Vagina (tissue), 2 donors: ENCODE data around the gene PTPRD. TPM values are rescaled to one million over a fixed set of nuclear protein-coding genes. Genes with fewer than 3 reads are reported as not detected.

ENCODE experiments used
- DNase-seq, 2 donors: peaks; one replicate each; pipeline ENCODE4 v3.0.0-alpha.2; 2017; ENCODE audit errors: extremely low spot score in 2 of 2
- H3K27ac ChIP-seq: fragments of 200-600 bp; sonication (generic); one replicate; pipeline ENCODE4 v1.5.1; 2019
- H3K27me3 ChIP-seq: fragments of 200-600 bp; sonication (generic); one replicate; pipeline ENCODE4 v1.5.1; 2019
- H3K36me3 ChIP-seq, 2 donors: fragments of 200-600 bp; sonication (generic); one replicate each; pipeline ENCODE4 v1.5.1; 2017 to 2019
- H3K4me1 ChIP-seq: fragments of 200-600 bp; sonication (generic); one replicate; pipeline ENCODE4 v1.5.1; 2019
- H3K4me3 ChIP-seq, 2 donors: fragments of 200-600 bp; sonication (generic); 1 replicate in 1 of 2; 2 replicates in 1 of 2; pipeline ENCODE4 v1.5.1; 2016 to 2019
- H3K9me3 ChIP-seq: fragments of 200-600 bp; sonication (generic); one replicate; pipeline ENCODE4 v1.5.1; 2019
- POLR2A ChIP-seq, 2 donors: fragments of 450-650 bp; IDR thresholded peaks; one replicate each; pipeline ENCODE4 v1.6.1; 2017; ENCODE audit warnings: antibody characterized with exemption in 2 of 2, mild to moderate bottlenecking in 2 of 2, moderate library complexity in 2 of 2
- POLR2AphosphoS5 ChIP-seq, 2 donors: sonication (generic); formaldehyde crosslinking; IDR thresholded peaks; one replicate each; pipeline ENCODE4 v1.9.0; 2017; ENCODE audit warnings: antibody characterized with exemption in 2 of 2, mild to moderate bottlenecking in 2 of 2, low read depth in 1 of 2; ENCODE audit not compliant: insufficient read depth in 1 of 2
- intact Hi-C: fragments of 100-400 bp; cut with DNase I; formaldehyde crosslinking; loops from one replicate; pipeline ENCODE4 v1.15.1; 2023
- total RNA-seq: library from RNA; depleted of rRNA; stranded (reverse); fragments of >200 nt; gene quantifications from one replicate; pipeline ENCODE4 v1.2.3, GENCODE V29; 2016
- TF ChIP-seq, protein P1 (sequence below), 3 experiments: fragments of 450-650 bp in 2 of 3; fragments of 200-600 bp in 1 of 3; sonication (generic) in 1 of 3; IDR thresholded peaks; one replicate each; pipeline ENCODE4 v1.5.1; 2017 to 2019; ENCODE audit warnings: antibody characterized with exemption in 3 of 3, mild to moderate bottlenecking in 2 of 3, moderate library complexity in 2 of 3

The PTPRD gene
- total RNA-seq, 1 donor from 2014 or later = 10.3 TPM

DNA sequence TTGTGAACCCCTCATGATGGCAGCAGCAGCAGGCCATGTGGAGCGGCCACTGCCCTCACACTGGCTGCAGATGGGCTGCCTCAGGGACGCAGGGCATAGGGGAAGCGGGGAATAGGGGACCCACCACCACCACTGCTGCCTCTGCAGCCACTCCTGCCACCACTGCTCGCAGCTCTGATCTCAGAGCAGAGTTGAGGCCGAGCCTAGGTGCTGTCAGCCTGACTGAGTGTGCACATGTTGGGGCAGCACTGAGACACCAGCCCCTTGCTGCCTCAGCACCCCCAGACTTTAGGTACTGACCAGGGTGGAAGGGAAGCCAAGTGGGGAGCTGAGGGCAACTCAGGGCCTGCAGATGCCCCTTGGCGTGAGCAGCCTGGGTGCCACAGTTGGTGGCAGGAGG is 1969.3 kb downstream of the PTPRD start:
- no peak for DNase-seq
- H3K4me3 ChIP-seq = no peak overlapping the region
- intact Hi-C loops = no loop called here
- no peaks in the 10 kb centered on the region for H3K9me3 ChIP-seq
- no peaks in the 10 kb centered on the region for H3K4me1 ChIP-seq
- no peaks in the 10 kb centered on the region for H3K27me3 ChIP-seq
- TF ChIP-seq POLR2A (IDR thresholded peaks at IDR 0.05) = no peak
- no peak overlapping the region for H3K27ac ChIP-seq
- H3K36me3 ChIP-seq = no peaks in the 10 kb centered on the region

DNA sequence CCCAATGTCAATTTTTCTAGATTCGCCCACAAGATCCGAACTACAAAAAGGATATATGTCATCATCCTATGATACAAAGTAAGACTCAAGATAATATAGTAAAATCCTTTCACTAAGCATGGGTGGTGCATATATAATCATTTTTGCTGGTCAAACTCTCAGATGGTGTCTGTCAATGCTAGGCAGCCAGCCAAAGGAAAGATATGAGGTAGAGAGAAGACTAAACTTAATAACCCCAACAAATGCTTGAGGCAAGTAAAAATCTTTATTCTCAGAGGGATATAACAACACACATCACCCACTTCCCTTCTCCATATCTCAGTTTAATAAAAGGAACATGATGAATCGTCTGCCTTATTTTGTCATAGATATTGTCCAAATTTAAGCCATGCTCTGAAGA is 1972.0 kb downstream of the PTPRD start:
- TF ChIP-seq POLR2A (IDR thresholded peaks at IDR 0.05) (no peak), POLR2AphosphoS5 (IDR thresholded peaks at IDR 0.05; ENCODE audit: insufficient read depth in 1 of 2, low read depth in 1 of 2) (no peak)
- TF ChIP-seq, protein P1, sequence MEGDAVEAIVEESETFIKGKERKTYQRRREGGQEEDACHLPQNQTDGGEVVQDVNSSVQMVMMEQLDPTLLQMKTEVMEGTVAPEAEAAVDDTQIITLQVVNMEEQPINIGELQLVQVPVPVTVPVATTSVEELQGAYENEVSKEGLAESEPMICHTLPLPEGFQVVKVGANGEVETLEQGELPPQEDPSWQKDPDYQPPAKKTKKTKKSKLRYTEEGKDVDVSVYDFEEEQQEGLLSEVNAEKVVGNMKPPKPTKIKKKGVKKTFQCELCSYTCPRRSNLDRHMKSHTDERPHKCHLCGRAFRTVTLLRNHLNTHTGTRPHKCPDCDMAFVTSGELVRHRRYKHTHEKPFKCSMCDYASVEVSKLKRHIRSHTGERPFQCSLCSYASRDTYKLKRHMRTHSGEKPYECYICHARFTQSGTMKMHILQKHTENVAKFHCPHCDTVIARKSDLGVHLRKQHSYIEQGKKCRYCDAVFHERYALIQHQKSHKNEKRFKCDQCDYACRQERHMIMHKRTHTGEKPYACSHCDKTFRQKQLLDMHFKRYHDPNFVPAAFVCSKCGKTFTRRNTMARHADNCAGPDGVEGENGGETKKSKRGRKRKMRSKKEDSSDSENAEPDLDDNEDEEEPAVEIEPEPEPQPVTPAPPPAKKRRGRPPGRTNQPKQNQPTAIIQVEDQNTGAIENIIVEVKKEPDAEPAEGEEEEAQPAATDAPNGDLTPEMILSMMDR (IDR thresholded peaks at IDR 0.05) = no peak
- Histone ChIP-seq H3K4me3 (no peak overlapping the region), H3K4me1 (no peaks in the 10 kb centered on the region), H3K27ac (no peak overlapping the region), H3K9me3 (no peaks in the 10 kb centered on the region), H3K36me3 (no peaks in the 10 kb centered on the region), H3K27me3 (no peaks in the 10 kb centered on the region)
- intact Hi-C loops = no loop called here
- no peak for DNase-seq

DNA sequence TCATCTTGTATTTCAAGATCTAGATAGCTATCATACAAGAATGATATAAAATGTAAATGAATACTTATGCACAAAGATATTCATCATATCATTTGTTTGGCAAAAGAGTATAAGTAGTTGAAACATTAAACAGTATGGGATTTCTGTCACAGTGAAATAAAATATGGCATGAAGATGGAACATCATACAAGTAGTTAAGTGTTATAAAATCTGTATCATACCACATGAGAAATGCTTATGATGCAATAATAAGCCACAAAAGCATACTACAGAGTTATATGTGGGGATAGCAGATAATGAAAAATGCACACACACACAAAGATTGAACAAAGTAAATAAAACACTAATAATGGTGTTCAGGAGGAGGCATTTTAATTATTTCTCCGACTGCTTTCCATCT is 1975.2 kb downstream of the PTPRD start:
- intact Hi-C loops = no loop called here
- TF ChIP-seq POLR2AphosphoS5 (IDR thresholded peaks at IDR 0.05; ENCODE audit: insufficient read depth in 1 of 2, low read depth in 1 of 2) (no peak), POLR2A (IDR thresholded peaks at IDR 0.05) (no peak)
- TF ChIP-seq, protein P1 (IDR thresholded peaks at IDR 0.05) = no peak
- DNase-seq = no peak

DNA sequence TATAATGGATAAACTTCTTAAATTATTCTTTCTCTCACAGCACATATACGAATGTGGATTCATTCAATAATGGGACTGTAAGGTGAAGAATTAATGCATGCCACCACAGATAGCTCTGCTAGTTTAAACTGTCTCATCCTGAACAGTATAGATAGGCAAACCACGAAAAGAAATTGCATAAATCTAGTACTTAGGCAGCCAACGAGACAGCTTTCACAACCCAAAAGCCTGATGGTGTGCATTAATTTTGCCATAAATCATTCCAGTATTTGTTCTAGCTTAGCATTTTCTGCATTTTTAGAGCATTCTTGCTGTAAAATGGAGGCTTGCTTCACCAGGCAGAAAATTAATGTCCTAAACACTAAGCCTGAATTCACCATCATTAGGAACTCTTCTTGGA is 1979.0 kb downstream of the PTPRD start:
- Histone ChIP-seq H3K4me1 (no peaks in the 10 kb centered on the region), H3K27ac (no peak overlapping the region), H3K36me3 (no peaks in the 10 kb centered on the region), H3K27me3 (no peaks in the 10 kb centered on the region), H3K4me3 (no peak overlapping the region), H3K9me3 (no peaks in the 10 kb centered on the region)
- no peak for DNase-seq
- TF ChIP-seq POLR2AphosphoS5 (IDR thresholded peaks at IDR 0.05; ENCODE audit: insufficient read depth in 1 of 2, low read depth in 1 of 2) (no peak), POLR2A (IDR thresholded peaks at IDR 0.05) (no peak)
- TF ChIP-seq, protein P1 (IDR thresholded peaks at IDR 0.05) = no peak
- intact Hi-C loops = no loop called here

More for the DNA sequence above, 1975.2 kb downstream of the PTPRD start:
- H3K27me3 ChIP-seq = no peaks in the 10 kb centered on the region
- no peak overlapping the region for H3K4me3 ChIP-seq
- H3K27ac ChIP-seq = no peak overlapping the region
- no peaks in the 10 kb centered on the region for H3K9me3 ChIP-seq
- H3K36me3 ChIP-seq = no peaks in the 10 kb centered on the region
- H3K4me1 ChIP-seq = no peaks in the 10 kb centered on the region

DNA sequence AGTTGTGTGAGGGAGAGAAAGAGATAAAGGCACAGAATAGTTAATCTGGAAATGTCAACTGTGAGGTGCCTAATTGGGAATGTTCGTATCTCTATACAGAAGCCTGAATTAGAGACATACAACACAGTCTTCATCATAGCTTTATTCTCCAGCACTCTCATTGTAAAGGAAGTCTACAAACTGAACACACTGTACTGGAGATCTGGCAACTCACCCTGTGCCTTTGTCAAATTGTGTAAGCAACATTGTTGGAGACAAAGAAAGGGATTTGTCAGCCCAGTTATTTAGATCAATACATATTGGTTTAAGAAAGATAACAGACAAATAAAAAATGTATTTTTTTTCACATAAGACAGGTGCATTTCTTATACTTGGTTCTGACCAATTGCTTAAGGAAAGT is 1980.3 kb downstream of the PTPRD start:
- Histone ChIP-seq H3K4me3 (no peak overlapping the region), H3K36me3 (no peaks in the 10 kb centered on the region), H3K9me3 (no peaks in the 10 kb centered on the region), H3K27ac (no peak overlapping the region), H3K27me3 (no peaks in the 10 kb centered on the region), H3K4me1 (no peaks in the 10 kb centered on the region)
- intact Hi-C loops = no loop called here
- no peak for DNase-seq
- TF ChIP-seq POLR2A (IDR thresholded peaks at IDR 0.05) (no peak), POLR2AphosphoS5 (IDR thresholded peaks at IDR 0.05; ENCODE audit: insufficient read depth in 1 of 2, low read depth in 1 of 2) (no peak)
- TF ChIP-seq, protein P1 (IDR thresholded peaks at IDR 0.05) = no peak

DNA sequence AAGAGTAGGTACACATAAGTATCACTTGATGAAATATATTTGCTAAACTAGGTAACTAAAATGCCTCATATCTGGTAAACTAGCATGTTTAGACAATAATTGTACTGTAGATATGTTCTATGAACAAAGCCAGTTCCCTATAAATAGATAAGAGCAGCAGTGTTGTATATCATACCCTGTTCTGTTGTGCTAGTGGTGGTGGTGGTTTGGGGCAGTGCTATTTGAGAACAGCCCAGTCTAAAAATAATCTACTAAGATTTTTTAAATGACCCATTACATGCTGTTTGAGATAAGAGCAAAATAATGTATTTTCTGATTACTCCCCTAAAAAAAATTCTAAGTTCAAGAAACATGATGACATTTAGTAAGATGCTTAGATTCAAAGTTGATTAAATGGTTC is 1984.0 kb downstream of the PTPRD start:
- no peak for DNase-seq
- Histone ChIP-seq H3K27me3 (no peaks in the 10 kb centered on the region), H3K9me3 (no peaks in the 10 kb centered on the region), H3K4me3 (no peak overlapping the region), H3K36me3 (no peaks in the 10 kb centered on the region), H3K4me1 (no peaks in the 10 kb centered on the region), H3K27ac (no peak overlapping the region)
- TF ChIP-seq POLR2A (IDR thresholded peaks at IDR 0.05) = no peak
- intact Hi-C loops = no loop called here
